ENCODE results near the gene C17orf107. TPM values are rescaled to one million over a fixed set of nuclear protein-coding genes. Genes with fewer than 3 reads are reported as not detected.
"Not testable (repeated sequence)": the region's sequence is repeated elsewhere in the genome, so short reads cannot be mapped to it uniquely, and the experiment has no call there.

C17orf107 gene
- total and polyA plus RNA-seq, 2 donors, result 1.7 to 7.7 TPM

GRCh38 chr17:4900231-4901107 lies 1.1 kb downstream of the C17orf107 start:
- H3K4me1 ChIP-seq (ENCODE audit: insufficient read depth), result no peaks in the 10 kb centered on the region
- H3K4me3 ChIP-seq (ENCODE audit: low read depth, low read length), result no peak overlapping the region
- H3K27ac ChIP-seq (ENCODE audit: low read depth), result no peak overlapping the region
- DNase-seq (ENCODE audit: extremely low spot score), result no peak
- WGBS, result 29% methylated on average over 65 of the region's 65 CpGs
- peaks cover 3% of the 10 kb centered on the region for H3K36me3 ChIP-seq (ENCODE audit: insufficient read depth)

- H3K36me3 ChIP-seq (ENCODE audit: insufficient read depth), result no peaks in the 10 kb centered on the region
- DNase-seq (ENCODE audit: extremely low spot score), result no peak
- H3K27ac ChIP-seq (ENCODE audit: low read depth), result no peak overlapping the region
- no peak overlapping the region for H3K4me3 ChIP-seq (ENCODE audit: low read depth, low read length)
- WGBS, result 53% methylated on average over 37 of the region's 37 CpGs
- no peaks in the 10 kb centered on the region for H3K4me1 ChIP-seq (ENCODE audit: insufficient read depth)
Measured at GRCh38 chr17:4901108-4901647, 1.8 kb downstream of the C17orf107 start.

- Histone ChIP-seq H3K4me1 (ENCODE audit: insufficient read depth) (no peaks in the 10 kb centered on the region), H3K27ac (ENCODE audit: low read depth) (no peak overlapping the region), H3K36me3 (ENCODE audit: insufficient read depth) (no peaks in the 10 kb centered on the region), H3K4me3 (ENCODE audit: low read depth, low read length) (no peak overlapping the region)
- no peak for DNase-seq (ENCODE audit: extremely low spot score)
- WGBS, result 43% methylated on average over 48 of the region's 48 CpGs
Measured at GRCh38 chr17:4901648-4902344, 2.5 kb downstream of the C17orf107 start.

DNA sequence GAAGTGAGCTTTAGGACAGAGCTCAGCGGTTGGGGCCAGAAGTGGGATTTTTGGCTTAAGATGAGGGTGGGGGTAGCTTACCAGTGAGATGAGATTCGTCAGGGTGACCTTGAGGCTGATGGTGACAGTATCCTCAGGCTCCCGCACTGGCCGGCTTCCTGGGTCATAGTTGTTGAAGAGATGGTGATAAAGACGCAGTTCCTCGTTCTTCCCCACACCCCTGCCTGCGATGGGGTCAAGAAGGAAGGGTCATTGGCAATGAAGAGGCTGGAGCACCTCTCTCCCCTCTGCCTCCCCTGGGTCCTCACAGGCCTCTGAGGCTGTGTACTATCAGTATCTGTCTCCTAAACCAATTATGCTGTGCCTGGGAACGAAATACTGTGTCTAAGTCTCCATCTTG lies 3.2 kb downstream of the C17orf107 start:
- WGBS, result 68% methylated on average over 8 of the region's 8 CpGs
- Histone ChIP-seq H3K36me3 (ENCODE audit: insufficient read depth) (no peaks in the 10 kb centered on the region), H3K27ac (ENCODE audit: low read depth) (no peak overlapping the region), H3K4me3 (ENCODE audit: low read depth, low read length) (no peak overlapping the region), H3K4me1 (ENCODE audit: insufficient read depth) (no peaks in the 10 kb centered on the region)
- DNase-seq (ENCODE audit: extremely low spot score), result no peak

- DNase-seq (ENCODE audit: extremely low spot score), result no peak
- 21% methylated on average over 10 of the region's 10 CpGs for whole genome bisulfite sequencing
Measured at GRCh38 chr17:4903051-4903818, 3.9 kb downstream of the C17orf107 start, which contains the start of gene CHRNE. TSS of gene CHRNE (minus strand) at chr17:4903098. CDS start at chr17:4903063, 35 bp downstream.

GRCh38 chr17:4906642-4907041 lies 7.3 kb downstream of the C17orf107 start:
- H3K4me3 ChIP-seq (ENCODE audit: low read depth, low read length); H3K27ac ChIP-seq (ENCODE audit: low read depth); H3K36me3 ChIP-seq (ENCODE audit: insufficient read depth); H3K4me1 ChIP-seq (ENCODE audit: insufficient read depth); DNase-seq (ENCODE audit: extremely low spot score): not testable (repeated sequence)

More at GRCh38 chr17:4903051-4903818, 3.9 kb downstream of the C17orf107 start, which contains the start of gene CHRNE:
- Histone ChIP-seq H3K36me3 (ENCODE audit: insufficient read depth) (no peaks in the 10 kb centered on the region), H3K4me1 (ENCODE audit: insufficient read depth) (no peaks in the 10 kb centered on the region), H3K4me3 (ENCODE audit: low read depth, low read length) (no peak within 1 kb of the TSS), H3K27ac (ENCODE audit: low read depth) (no peak within 1 kb of the TSS)

- 43% methylated on average over 10 of the region's 10 CpGs for WGBS
- no peak overlapping the region for H3K4me3 ChIP-seq (ENCODE audit: low read depth, low read length)
Measured at GRCh38 chr17:4908301-4908700, 9.0 kb downstream of the C17orf107 start.

GRCh38 chr17:4908711-4909496 lies 9.6 kb downstream of the C17orf107 start:
- Histone ChIP-seq H3K4me1 (ENCODE audit: insufficient read depth) (no peaks in the 10 kb centered on the region), H3K4me3 (ENCODE audit: low read depth, low read length) (no peak overlapping the region), H3K27ac (ENCODE audit: low read depth) (no peak overlapping the region), H3K36me3 (ENCODE audit: insufficient read depth) (no peaks in the 10 kb centered on the region)
- peak; percentile 52 for DNase-seq (ENCODE audit: extremely low spot score)
- 20% methylated on average over 20 of the region's 20 CpGs for WGBS

More at GRCh38 chr17:4908301-4908700, 9.0 kb downstream of the C17orf107 start:
- DNase-seq (ENCODE audit: extremely low spot score), result no peak
- Histone ChIP-seq H3K27ac (ENCODE audit: low read depth) (no peak overlapping the region), H3K36me3 (ENCODE audit: insufficient read depth) (no peaks in the 10 kb centered on the region), H3K4me1 (ENCODE audit: insufficient read depth) (no peaks in the 10 kb centered on the region)

DNA sequence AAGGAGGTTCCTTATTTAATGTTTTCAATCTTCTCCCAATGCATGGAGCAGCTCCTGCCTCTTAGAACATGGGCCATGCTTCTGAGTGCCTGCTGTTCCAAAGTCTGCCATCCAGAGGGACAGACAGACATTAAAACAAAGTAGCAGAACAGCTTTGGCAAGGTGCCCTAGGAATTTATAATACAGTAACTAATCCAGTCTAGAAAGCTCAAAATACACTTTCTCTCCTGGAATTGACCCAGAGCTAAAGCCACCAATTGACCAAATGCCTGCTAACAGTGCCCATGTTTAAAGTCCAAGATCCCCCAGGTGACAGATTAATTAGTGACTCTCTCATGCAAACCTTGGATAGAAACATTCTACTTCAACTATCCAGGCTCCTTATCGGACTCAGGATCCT lies 14.7 kb downstream of the C17orf107 start:
- Histone ChIP-seq H3K4me3 (ENCODE audit: low read depth, low read length) (no peak overlapping the region), H3K36me3 (ENCODE audit: insufficient read depth) (no peaks in the 10 kb centered on the region), H3K27ac (ENCODE audit: low read depth) (no peak overlapping the region), H3K4me1 (ENCODE audit: insufficient read depth) (no peaks in the 10 kb centered on the region)
- no peak for DNase-seq (ENCODE audit: extremely low spot score)
- WGBS, result 61% methylated on average over 1 of the region's 1 CpG

DNA sequence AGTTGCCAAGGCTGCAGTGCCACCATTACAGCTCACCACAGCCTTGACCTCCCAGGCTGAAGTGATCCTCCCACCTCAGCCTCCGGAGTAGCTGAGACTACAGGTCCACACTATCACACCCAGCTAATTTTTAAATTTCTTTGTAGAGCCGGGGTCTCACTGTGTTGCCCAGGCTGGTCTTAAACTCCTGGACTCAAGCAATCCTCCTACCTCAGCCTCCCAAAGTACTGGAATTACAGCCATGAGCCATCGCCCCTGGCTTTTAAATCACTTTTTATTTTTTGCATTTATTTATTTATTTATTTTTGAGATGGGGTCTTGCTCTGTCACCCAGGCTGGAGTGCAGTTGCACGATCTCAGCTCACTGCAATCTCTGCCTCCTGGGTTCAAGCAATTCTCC lies 15.2 kb downstream of the C17orf107 start:
- H3K4me1 ChIP-seq (ENCODE audit: insufficient read depth); H3K4me3 ChIP-seq (ENCODE audit: low read depth, low read length); H3K36me3 ChIP-seq (ENCODE audit: insufficient read depth); DNase-seq (ENCODE audit: extremely low spot score); H3K27ac ChIP-seq (ENCODE audit: low read depth): not testable (repeated sequence)
- 92% methylated on average over 4 of the region's 4 CpGs for WGBS

GRCh38 chr17:4919511-4920047 lies 20.2 kb downstream of the C17orf107 start:
- H3K4me3 ChIP-seq (ENCODE audit: low read depth, low read length), result no peak overlapping the region
- no peaks in the 10 kb centered on the region for H3K4me1 ChIP-seq (ENCODE audit: insufficient read depth)
- H3K27ac ChIP-seq (ENCODE audit: low read depth), result no peak overlapping the region
- 44% methylated on average over 8 of the region's 8 CpGs for WGBS
- no peaks in the 10 kb centered on the region for H3K36me3 ChIP-seq (ENCODE audit: insufficient read depth)
- no peak for DNase-seq (ENCODE audit: extremely low spot score)

- H3K27ac ChIP-seq (ENCODE audit: low read depth), result no peak overlapping the region
- H3K4me1 ChIP-seq (ENCODE audit: insufficient read depth), result no peaks in the 10 kb centered on the region
- WGBS, result 87% methylated on average over 10 of the region's 10 CpGs
- H3K36me3 ChIP-seq (ENCODE audit: insufficient read depth), result no peaks in the 10 kb centered on the region
- DNase-seq (ENCODE audit: extremely low spot score), result no peak
- no peak overlapping the region for H3K4me3 ChIP-seq (ENCODE audit: low read depth, low read length)
Measured at GRCh38 chr17:4920351-4921048, 21.2 kb downstream of the C17orf107 start.

All from urinary bladder (tissue), 4 donors.